ENCODE data around the gene EPS8L2. TPM values are rescaled to one million over a fixed set of nuclear protein-coding genes. Genes with fewer than 3 reads are reported as not detected.

Gene EPS8L2
- total RNA-seq, 4 donors from 2014 or later = 185 to 259 (median 195) TPM

DNA sequence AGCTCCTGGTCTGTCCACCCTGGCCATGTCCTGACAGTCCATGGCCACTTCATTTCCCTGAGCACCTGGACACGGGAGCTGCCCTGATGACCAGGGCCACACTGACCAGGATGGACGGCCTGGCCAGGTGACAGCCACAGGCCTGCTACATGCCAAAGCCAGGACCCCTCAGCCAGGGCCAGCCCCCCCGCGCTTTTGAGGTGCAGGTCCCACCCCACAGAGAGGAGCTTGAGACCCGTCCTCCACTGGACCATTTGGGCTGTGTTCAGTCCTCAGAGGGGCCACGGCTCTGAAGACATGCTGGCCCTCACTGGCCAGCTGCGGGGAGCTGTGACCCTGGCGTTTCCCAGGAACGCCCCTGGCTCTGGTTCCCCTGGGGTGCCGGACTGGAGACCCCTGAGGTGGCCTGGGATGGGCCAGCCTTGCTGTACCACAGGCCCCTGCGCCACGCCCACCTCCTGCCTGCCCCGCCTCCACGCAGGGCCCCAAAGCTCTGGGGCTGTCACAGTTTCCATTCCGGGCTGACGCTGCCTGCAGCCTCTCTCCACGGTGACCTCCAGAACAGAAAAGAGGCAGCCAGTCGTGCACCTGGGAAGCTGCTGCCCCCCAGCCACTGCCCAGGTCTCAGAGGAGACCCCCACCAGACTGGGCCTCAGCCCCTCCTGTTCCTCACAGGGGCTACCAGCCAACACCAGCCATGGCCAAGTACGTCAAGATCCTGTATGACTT lies 18.2 kb downstream of the EPS8L2 start:
- DNase-seq = no peak
- intact Hi-C loops (cut with DNase I) = loop anchor here (10.0 kb wide), 1 partner anchor 59 kb away; no protein-coding TSS in a partner anchor

DNA sequence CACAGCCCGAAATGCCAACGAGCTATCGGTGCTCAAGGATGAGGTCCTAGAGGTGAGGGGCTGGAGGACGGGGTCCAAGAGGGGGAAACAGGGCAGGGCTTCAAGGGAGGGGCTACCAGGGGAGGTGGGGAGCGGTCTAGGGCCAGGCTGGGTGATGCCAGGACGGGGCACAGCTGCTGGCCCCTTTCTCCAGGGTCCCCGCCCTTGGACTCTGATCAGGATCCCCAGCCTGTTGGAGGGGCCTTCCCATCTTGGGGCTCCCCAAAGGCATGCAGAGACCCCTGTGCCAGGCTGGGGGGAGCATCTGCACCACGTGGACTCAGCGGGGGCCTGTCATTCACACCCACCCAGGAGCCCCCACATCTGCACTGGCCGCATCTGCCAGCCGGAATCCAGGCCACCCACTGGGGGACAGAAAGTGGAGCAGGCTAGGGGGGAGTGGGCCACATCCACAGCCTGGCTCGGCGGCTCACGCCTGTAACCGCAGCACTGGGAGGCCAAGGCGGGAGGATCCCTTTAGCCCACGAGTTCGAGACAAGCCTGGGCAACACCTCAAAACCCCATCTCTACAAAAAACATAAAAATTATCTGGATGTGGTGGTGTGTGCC lies 18.9 kb downstream of the EPS8L2 start:
- Histone ChIP-seq H3K4me1 (peaks cover 23 to 34% of the 10 kb centered on the region in 2 donors), H3K36me3 (peaks cover 25% of the 10 kb centered on the region in 2 donors), H3K27me3 (no peaks in the 10 kb centered on the region), H3K4me3 (replicated peaks in 1 of 3) (no peak overlapping the region), H3K9me3 (no peaks in the 10 kb centered on the region), H3K27ac (no peak overlapping the region)
- TF ChIP-seq POLR2A (IDR thresholded peaks at IDR 0.05) = no peak
- TF ChIP-seq, protein P1, sequence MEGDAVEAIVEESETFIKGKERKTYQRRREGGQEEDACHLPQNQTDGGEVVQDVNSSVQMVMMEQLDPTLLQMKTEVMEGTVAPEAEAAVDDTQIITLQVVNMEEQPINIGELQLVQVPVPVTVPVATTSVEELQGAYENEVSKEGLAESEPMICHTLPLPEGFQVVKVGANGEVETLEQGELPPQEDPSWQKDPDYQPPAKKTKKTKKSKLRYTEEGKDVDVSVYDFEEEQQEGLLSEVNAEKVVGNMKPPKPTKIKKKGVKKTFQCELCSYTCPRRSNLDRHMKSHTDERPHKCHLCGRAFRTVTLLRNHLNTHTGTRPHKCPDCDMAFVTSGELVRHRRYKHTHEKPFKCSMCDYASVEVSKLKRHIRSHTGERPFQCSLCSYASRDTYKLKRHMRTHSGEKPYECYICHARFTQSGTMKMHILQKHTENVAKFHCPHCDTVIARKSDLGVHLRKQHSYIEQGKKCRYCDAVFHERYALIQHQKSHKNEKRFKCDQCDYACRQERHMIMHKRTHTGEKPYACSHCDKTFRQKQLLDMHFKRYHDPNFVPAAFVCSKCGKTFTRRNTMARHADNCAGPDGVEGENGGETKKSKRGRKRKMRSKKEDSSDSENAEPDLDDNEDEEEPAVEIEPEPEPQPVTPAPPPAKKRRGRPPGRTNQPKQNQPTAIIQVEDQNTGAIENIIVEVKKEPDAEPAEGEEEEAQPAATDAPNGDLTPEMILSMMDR (IDR thresholded peaks at IDR 0.05) = no peak
- WGBS, 2 donors = 85 to 86% methylated on average over 13 to 17 of the region's 18 CpGs
- intact Hi-C loops (cut with DNase I) = loop anchor here (5.0 to 10.0 kb wide), 2 partner anchors 60 to 173 kb away; no protein-coding TSS in a partner anchor
- DNase-seq = no peak

More for the DNA sequence above, 18.2 kb downstream of the EPS8L2 start:
- no peak for TF ChIP-seq POLR2A (IDR thresholded peaks at IDR 0.05)
- TF ChIP-seq, protein P1 (IDR thresholded peaks at IDR 0.05) = no peak
- 78 to 100% methylated on average over 6 to 11 of the region's 19 CpGs for WGBS, 2 donors
- no peaks in the 10 kb centered on the region for H3K27me3 ChIP-seq
- peaks cover 25% of the 10 kb centered on the region in 2 donors for H3K36me3 ChIP-seq
- H3K4me1 ChIP-seq = peaks cover 23 to 34% of the 10 kb centered on the region in 2 donors
- H3K4me3 ChIP-seq (replicated peaks in 1 of 3) = no peak overlapping the region
- H3K9me3 ChIP-seq = no peaks in the 10 kb centered on the region
- no peak overlapping the region for H3K27ac ChIP-seq

DNA sequence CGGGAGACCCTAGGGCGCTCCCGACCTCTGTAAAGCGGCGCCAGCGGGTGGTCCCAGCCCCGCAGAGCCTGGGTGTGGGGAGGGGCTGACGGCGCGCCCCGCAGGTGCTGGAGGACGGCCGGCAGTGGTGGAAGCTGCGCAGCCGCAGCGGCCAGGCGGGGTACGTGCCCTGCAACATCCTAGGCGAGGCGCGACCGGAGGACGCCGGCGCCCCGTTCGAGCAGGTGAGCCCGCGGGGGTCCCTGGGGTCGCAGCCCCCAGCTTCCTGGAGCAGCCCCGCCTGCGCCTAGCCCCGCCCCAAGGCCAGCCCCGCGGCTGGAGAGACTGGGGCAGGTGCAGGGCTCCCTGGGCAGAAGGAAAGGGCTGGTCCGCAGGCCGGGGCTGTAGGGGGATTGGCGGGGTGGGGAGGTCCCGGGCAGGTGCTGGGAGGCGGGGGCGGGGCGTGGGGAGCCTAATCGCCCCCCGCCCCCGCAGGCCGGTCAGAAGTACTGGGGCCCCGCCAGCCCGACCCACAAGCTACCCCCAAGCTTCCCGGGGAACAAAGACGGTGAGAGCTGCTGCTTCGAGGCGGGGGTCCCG lies 19.7 kb downstream of the EPS8L2 start:
- no peak for DNase-seq
- intact Hi-C loops (cut with DNase I) = loop anchor here (5.0 to 10.0 kb wide), 2 partner anchors 61 to 173 kb away; no protein-coding TSS in a partner anchor
- no peaks in the 10 kb centered on the region for H3K9me3 ChIP-seq
- H3K36me3 ChIP-seq = peaks cover 18% of the 10 kb centered on the region in 2 donors
- WGBS, 2 donors = 15 to 28% methylated on average over 6 to 13 of the region's 53 CpGs
- H3K27me3 ChIP-seq = no peaks in the 10 kb centered on the region
- TF ChIP-seq POLR2A (IDR thresholded peaks at IDR 0.05) = no peak
- TF ChIP-seq, protein P1 (IDR thresholded peaks at IDR 0.05) = no peak
- peak overlapping the region; percentile 68 to 80 (median 75) for H3K27ac ChIP-seq
- peaks cover 23 to 34% of the 10 kb centered on the region in 2 donors for H3K4me1 ChIP-seq
- H3K4me3 ChIP-seq (replicated peaks in 1 of 3) = no peak overlapping the region

DNA sequence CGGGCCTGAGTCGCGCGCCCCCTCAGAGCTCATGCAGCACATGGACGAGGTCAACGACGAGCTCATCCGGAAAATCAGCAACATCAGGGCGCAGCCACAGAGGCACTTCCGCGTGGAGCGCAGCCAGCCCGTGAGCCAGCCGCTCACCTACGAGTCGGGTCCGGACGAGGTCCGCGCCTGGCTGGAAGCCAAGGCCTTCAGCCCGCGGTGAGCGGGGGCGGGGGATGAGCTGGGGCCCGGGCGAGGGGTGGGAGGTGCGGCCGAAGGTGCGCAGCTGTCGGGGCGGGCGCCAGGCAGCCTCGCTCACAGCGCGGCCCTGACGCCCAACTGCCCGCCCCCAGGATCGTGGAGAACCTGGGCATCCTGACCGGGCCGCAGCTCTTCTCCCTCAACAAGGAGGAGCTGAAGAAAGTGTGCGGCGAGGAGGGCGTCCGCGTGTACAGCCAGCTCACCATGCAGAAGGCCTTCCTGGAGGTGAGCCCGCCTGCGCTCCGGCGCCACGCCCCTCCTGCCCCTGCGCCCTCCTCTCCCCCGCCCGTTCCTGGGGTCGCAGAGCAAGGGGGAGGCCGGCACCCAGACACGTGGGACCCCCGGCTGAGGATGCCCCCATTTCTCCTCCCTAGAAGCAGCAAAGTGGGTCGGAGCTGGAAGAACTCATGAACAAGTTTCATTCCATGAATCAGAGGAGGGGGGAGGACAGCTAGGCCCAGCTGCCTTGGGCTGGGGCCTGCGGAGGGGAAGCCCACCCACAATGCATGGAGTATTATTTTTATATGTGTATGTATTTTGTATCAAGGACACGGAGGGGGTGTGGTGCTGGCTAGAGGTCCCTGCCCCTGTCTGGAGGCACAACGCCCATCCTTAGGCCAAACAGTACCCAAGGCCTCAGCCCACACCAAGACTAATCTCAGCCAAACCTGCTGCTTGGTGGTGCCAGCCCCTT lies 20.5 kb downstream of the EPS8L2 start:
- 24 to 31% methylated on average over 11 to 21 of the region's 61 CpGs for WGBS, 2 donors
- TF ChIP-seq, protein P1 (IDR thresholded peaks at IDR 0.05) = no peak
- TF ChIP-seq POLR2A (IDR thresholded peaks at IDR 0.05) = peak in 1 of 2 donors; percentile 20
- H3K36me3 ChIP-seq = peaks cover 10 to 11% of the 10 kb centered on the region in 2 donors
- H3K4me1 ChIP-seq = peaks cover 23 to 34% of the 10 kb centered on the region in 2 donors
- intact Hi-C loops (cut with DNase I) = loop anchor here (5.0 to 10.0 kb wide), 2 partner anchors 62 to 174 kb away; no protein-coding TSS in a partner anchor
- H3K9me3 ChIP-seq = no peaks in the 10 kb centered on the region
- H3K27me3 ChIP-seq = no peaks in the 10 kb centered on the region
- H3K4me3 ChIP-seq (replicated peaks in 1 of 3) = no peak overlapping the region
- peak; percentile 94 to 95 for DNase-seq
- peak overlapping the region; percentile 68 to 80 (median 75) for H3K27ac ChIP-seq
